ENCODE results near the gene FTO.

GRCh38 chr16:53925107-53925410 lies 221.1 kb downstream of the FTO start:
- TF ChIP-seq, protein P1, sequence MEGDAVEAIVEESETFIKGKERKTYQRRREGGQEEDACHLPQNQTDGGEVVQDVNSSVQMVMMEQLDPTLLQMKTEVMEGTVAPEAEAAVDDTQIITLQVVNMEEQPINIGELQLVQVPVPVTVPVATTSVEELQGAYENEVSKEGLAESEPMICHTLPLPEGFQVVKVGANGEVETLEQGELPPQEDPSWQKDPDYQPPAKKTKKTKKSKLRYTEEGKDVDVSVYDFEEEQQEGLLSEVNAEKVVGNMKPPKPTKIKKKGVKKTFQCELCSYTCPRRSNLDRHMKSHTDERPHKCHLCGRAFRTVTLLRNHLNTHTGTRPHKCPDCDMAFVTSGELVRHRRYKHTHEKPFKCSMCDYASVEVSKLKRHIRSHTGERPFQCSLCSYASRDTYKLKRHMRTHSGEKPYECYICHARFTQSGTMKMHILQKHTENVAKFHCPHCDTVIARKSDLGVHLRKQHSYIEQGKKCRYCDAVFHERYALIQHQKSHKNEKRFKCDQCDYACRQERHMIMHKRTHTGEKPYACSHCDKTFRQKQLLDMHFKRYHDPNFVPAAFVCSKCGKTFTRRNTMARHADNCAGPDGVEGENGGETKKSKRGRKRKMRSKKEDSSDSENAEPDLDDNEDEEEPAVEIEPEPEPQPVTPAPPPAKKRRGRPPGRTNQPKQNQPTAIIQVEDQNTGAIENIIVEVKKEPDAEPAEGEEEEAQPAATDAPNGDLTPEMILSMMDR (IDR thresholded peaks at IDR 0.05) = no peak
- TF ChIP-seq POLR2A (IDR thresholded peaks at IDR 0.05) = no peak

Measured in uterus (tissue), 2 donors.